IMR-90 (cell line): ENCODE results near the gene ANKRD42. TPM values are rescaled to one million over a fixed set of nuclear protein-coding genes. Genes with fewer than 3 reads are reported as not detected.

Source experiments
- ATAC-seq: fragments of 200-7000 bp; cut with Tn5 transposase; 2 replicates; pipeline ENCODE4 v1.9.1; 2020; ENCODE audit warnings: low read depth, mild to moderate bottlenecking, moderate library complexity
- BruUV-seq: library from RNA; stranded (reverse); fragments of 400-500 nt; replicated peaks from 2 replicates; lab custom pipeline; 2021; lab: Mats Ljungman, UMichigan
- CTCF ChIA-PET: fragments of 300-600 bp; formaldehyde crosslinking; extraction: SDS; loops from one replicate; lab custom pipeline; 2021; ENCODE audit warnings: antibody characterized with exemption; lab: Yijun Ruan, JAX
- POLR2A ChIA-PET: fragments of 300-600 bp; sonication (Branson Sonifier 250); formaldehyde crosslinking; loops from one replicate; lab custom pipeline; 2022; ENCODE audit warnings: antibody characterized with exemption; ENCODE audit not compliant: unreplicated experiment; lab: Charles Lee
- DNase-seq: peaks from one replicate; pipeline ENCODE4 v3.0.0; 2013
- H2AFZ ChIP-seq: replicated peaks from 2 replicates; pipeline ENCODE3; 2013; ENCODE audit warnings: low read length, mild to moderate bottlenecking; ENCODE audit not compliant: poor library complexity
- H2AK5ac ChIP-seq: 2 replicates; pipeline ENCODE4 v1.6.1; 2013; ENCODE audit warnings: low read depth, low read length, inconsistent platforms
- H2AK9ac ChIP-seq: replicated peaks from 2 replicates; pipeline ENCODE3; 2013; ENCODE audit warnings: mild to moderate bottlenecking, low read depth, low read length, moderate library complexity; ENCODE audit not compliant: poor library complexity
- H2BK120ac ChIP-seq: 2 replicates; pipeline ENCODE4 v1.6.1; 2013; ENCODE audit warnings: low read depth, low read length, inconsistent platforms
- H2BK15ac ChIP-seq: 3 replicates; pipeline ENCODE4 v1.6.1; 2013; ENCODE audit warnings: low read depth, low read length, inconsistent platforms
- H2BK20ac ChIP-seq: 2 replicates; pipeline ENCODE4 v1.6.1; 2013; ENCODE audit warnings: low read depth, mild to moderate bottlenecking, inconsistent platforms, low read length, moderate library complexity
- H2BK5ac ChIP-seq: 2 replicates; pipeline ENCODE4 v1.6.1; 2013; ENCODE audit warnings: mild to moderate bottlenecking, low read depth, low read length, inconsistent platforms; ENCODE audit not compliant: poor library complexity, severe bottlenecking
- H3K14ac ChIP-seq: replicated peaks from 2 replicates; pipeline ENCODE4 v1.6.1; 2013; ENCODE audit warnings: low read depth, low read length, inconsistent platforms
- H3K18ac ChIP-seq: 2 replicates; pipeline ENCODE4 v1.6.1; 2013; ENCODE audit warnings: low read depth, low read length, control low read depth
- H3K23ac ChIP-seq: 2 replicates; pipeline ENCODE4 v1.6.1; 2013; ENCODE audit warnings: low read depth, low read length, inconsistent platforms
- H3K27ac ChIP-seq: 2 replicates; pipeline ENCODE4 v1.5.1; 2013; ENCODE audit warnings: mild to moderate bottlenecking, control low read depth, low read length; ENCODE audit not compliant: insufficient read depth
- H3K27me3 ChIP-seq: 2 replicates; pipeline ENCODE4 v1.6.1; 2013; ENCODE audit warnings: low read length; ENCODE audit not compliant: control insufficient read depth, insufficient read depth
- H3K36me3 ChIP-seq: 2 replicates; pipeline ENCODE4 v1.6.1; 2013; ENCODE audit warnings: low read length, mixed read lengths; ENCODE audit not compliant: control insufficient read depth, insufficient read depth
- H3K4ac ChIP-seq: 2 replicates; pipeline ENCODE4 v1.6.1; 2013; ENCODE audit warnings: low read depth, low read length, inconsistent platforms
- H3K4me1 ChIP-seq: 2 replicates; pipeline ENCODE4 v1.6.1; 2013; ENCODE audit warnings: low read length, mixed read lengths; ENCODE audit not compliant: control insufficient read depth, insufficient read depth
- H3K4me2 ChIP-seq: 2 replicates; pipeline ENCODE4 v1.6.1; 2013; ENCODE audit warnings: low read depth, mild to moderate bottlenecking, control low read depth, low read length, moderate library complexity
- H3K4me3 ChIP-seq: 2 replicates; pipeline ENCODE4 v1.5.1; 2013; ENCODE audit warnings: low read depth, mild to moderate bottlenecking, control low read depth, low read length, moderate library complexity; ENCODE audit not compliant: insufficient read depth
- H3K56ac ChIP-seq: 2 replicates; pipeline ENCODE4 v1.6.1; 2013; ENCODE audit warnings: low read length, inconsistent platforms; ENCODE audit not compliant: insufficient read depth; ENCODE audit errors: extremely low read depth
- H3K79me1 ChIP-seq, 2 experiments: 2 replicates each; pipeline ENCODE4 v1.6.1; 2013; ENCODE audit warnings: low read length in 2 of 2, inconsistent platforms in 1 of 2, low read depth in 1 of 2
- H3K9ac ChIP-seq: 2 replicates; pipeline ENCODE4 v1.6.1; 2013; ENCODE audit warnings: low read depth, low read length, control low read depth
- H3K9me1 ChIP-seq: 2 replicates; pipeline ENCODE4 v1.6.1; 2013; ENCODE audit warnings: low read length, inconsistent platforms; ENCODE audit not compliant: insufficient read depth
- H3K9me3 ChIP-seq: 2 replicates; pipeline ENCODE4 v1.6.1; 2013; ENCODE audit warnings: low read length; ENCODE audit not compliant: control insufficient read depth, insufficient read depth
- H4K20me1 ChIP-seq: 2 replicates; pipeline ENCODE4 v1.6.1; 2013; ENCODE audit warnings: low read length, inconsistent platforms; ENCODE audit not compliant: insufficient read depth
- H4K5ac ChIP-seq: 2 replicates; pipeline ENCODE4 v1.6.1; 2013; ENCODE audit warnings: mild to moderate bottlenecking, low read depth, low read length, control low read depth
- H4K8ac ChIP-seq, 2 experiments: 2 replicates each; pipeline ENCODE4 v1.6.1; 2013; ENCODE audit warnings: low read depth in 2 of 2, low read length in 2 of 2, control low read depth in 1 of 2, inconsistent platforms in 1 of 2
- H4K91ac ChIP-seq: 2 replicates; pipeline ENCODE4 v1.6.1; 2013; ENCODE audit warnings: low read depth, low read length, inconsistent platforms; ENCODE audit not compliant: insufficient read depth
- FOS ChIP-seq: fragments of 150-350 bp; IDR thresholded peaks from 2 replicates; pipeline ENCODE4 v1.6.1; 2016; ENCODE audit warnings: low read depth, low read length
- SMC3 ChIP-seq: fragments of 150-350 bp; IDR thresholded peaks from 2 replicates; pipeline ENCODE4 v1.6.1; 2016; ENCODE audit warnings: low read depth, mild to moderate bottlenecking, antibody characterized with exemption, low read length, moderate library complexity
- USF2 ChIP-seq: fragments of 150-350 bp; IDR thresholded peaks from 2 replicates; pipeline ENCODE4 v1.6.1; 2017; ENCODE audit warnings: mild to moderate bottlenecking, antibody characterized with exemption, low read length, low read depth
- WGBS, 2 experiments: methylation state at CpG; one replicate each; pipeline versions ENCODE4 v1.1.5 to v1.1.7; 2013; ENCODE audit warnings: missing lambda C conversion rate in 2 of 2; ENCODE audit not compliant: insufficient read length in 1 of 2; ENCODE audit errors: extremely low coverage in 2 of 2; 5-methylcytosine and 5-hydroxymethylcytosine counted together
- dilution Hi-C: fragments of 300-500 bp; cut with HindIII; formaldehyde crosslinking; loops from one replicate; pipeline ENCODE4 v1.14.3; 2018; ENCODE audit warnings: low sequenced_read_pairs; ENCODE audit not compliant: unreplicated experiment
- in situ Hi-C: fragments of 300-500 bp; cut with MboI; formaldehyde crosslinking; loops from 3 replicates; pipeline ENCODE4 v1.14.3; 2019; ENCODE audit warnings: low sequenced_read_pairs, inconsistent platforms, mixed read lengths
- intact Hi-C: fragments of 100-400 bp; cut with micrococcal nuclease; formaldehyde crosslinking; loops from 2 replicates; pipeline ENCODE4 v1.10.0; 2022
- polyA plus RNA-seq, 3 experiments: library from polyadenylated mRNA; depleted of rRNA; stranded (reverse); fragments of >200 nt; gene quantifications; 2 replicates each; pipeline ENCODE4 v1.2.3, GENCODE V29; 2012; ENCODE audit warnings: low replicate concordance in 1 of 3
- total RNA-seq: library from RNA; depleted of rRNA; stranded (reverse); fragments of >200 nt; gene quantifications from 2 replicates; pipeline ENCODE4 v1.2.3, GENCODE V29; 2012

Gene ANKRD42
- total and polyA plus RNA-seq, 2 of the 4 experiments (the other 2 are of a cell fraction), result 5.2 to 5.6 TPM

- peak; percentile 76 for TF ChIP-seq SMC3
These were observed 56.6 kb downstream of the ANKRD42 start (continued) for GRCh38 chr11:83249972-83250593.

DNA sequence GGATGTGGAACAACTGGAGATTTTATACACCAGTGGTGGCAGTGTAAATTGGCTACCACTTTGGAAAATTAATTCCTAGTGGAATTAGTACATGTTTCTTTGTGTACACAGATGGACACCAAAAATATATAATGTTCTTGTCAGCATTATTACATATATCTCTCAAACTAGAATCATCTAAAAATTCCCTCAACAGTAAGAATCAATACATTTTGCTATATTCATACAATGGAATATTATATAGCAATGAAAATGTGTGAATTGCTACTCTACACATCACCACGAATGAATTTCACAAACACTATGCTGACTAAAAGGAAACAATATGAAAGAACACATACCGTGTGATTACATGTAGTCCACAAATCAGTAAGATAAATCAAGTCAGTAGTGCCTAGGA lies 58.8 kb downstream of the ANKRD42 start:
- ATAC-seq, result no peak
- BruUV-seq, result no TSS peak
- 0 out of 2 replicates have a peak, but pooled peaks cover 3% of the 10 kb centered on the region for H3K9me1 ChIP-seq
- dilution Hi-C loops (no loop called here), intact Hi-C loops (no loop called here), in situ Hi-C loops (loop anchor here (5.0 kb wide), 1 partner anchor 345 kb away; no protein-coding TSS in a partner anchor)
- no peaks in the 10 kb centered on the region for H4K20me1 ChIP-seq
- ChIA-PET POLR2A (no interaction called here), CTCF (no interaction called here)
- H2BK20ac ChIP-seq, result no peak overlapping the region
- no peak overlapping the region for H3K4ac ChIP-seq
- H2BK15ac ChIP-seq, result no peak overlapping the region
- H3K27ac ChIP-seq, result no peak overlapping the region
- TF ChIP-seq USF2 (no peak), FOS (no peak)
- no peak overlapping the region for H3K14ac ChIP-seq
- no peak overlapping the region for H3K4me3 ChIP-seq
- no peak overlapping the region for H2BK5ac ChIP-seq
- H2AK5ac ChIP-seq, result no peak overlapping the region
- H2BK120ac ChIP-seq, result no peak overlapping the region
- DNase-seq, result no peak
- no CpG with 5 or more reads among the region's 2 CpGs for WGBS, 2 experiments
- H3K23ac ChIP-seq, result no peak overlapping the region
- no peak overlapping the region for H4K8ac ChIP-seq
- H3K4me1 ChIP-seq, result 0 out of 2 replicates have a peak, but pooled peaks cover 4% of the 10 kb centered on the region
- no peak overlapping the region for H2AFZ ChIP-seq
- H3K4me2 ChIP-seq, result no peak overlapping the region
- no peak overlapping the region for H3K18ac ChIP-seq
- no peaks in the 10 kb centered on the region for H3K9me3 ChIP-seq
- no peak overlapping the region for H4K5ac ChIP-seq
- H3K36me3 ChIP-seq, result 0 out of 2 replicates have a peak, but pooled peaks cover 2% of the 10 kb centered on the region
- no peak overlapping the region for H3K9ac ChIP-seq
- H3K56ac ChIP-seq, result no peak overlapping the region
- no peaks in the 10 kb centered on the region; a peak in 1 of 4 replicates for H3K79me1 ChIP-seq
- H4K91ac ChIP-seq, result no peak overlapping the region
- H3K27me3 ChIP-seq, result no peaks in the 10 kb centered on the region
- no peak overlapping the region for H2AK9ac ChIP-seq
